Loucy (cell line): ENCODE data around the gene SERP2.

Source experiments
- H2AFZ ChIP-seq: fragments of 200-600 bp; sonication (generic); 2 replicates; pipeline ENCODE4 v1.6.0; 2016; ENCODE audit warnings: antibody characterized with exemption, mild to moderate bottlenecking, low read length, moderate library complexity
- H3F3A ChIP-seq: fragments of 200-600 bp; 2 replicates; pipeline ENCODE4 v1.6.0; 2016; ENCODE audit warnings: antibody characterized with exemption, low read depth, mild to moderate bottlenecking
- H3K27me3 ChIP-seq: fragments of 200-600 bp; sonication (generic); 2 replicates; pipeline ENCODE4 v1.6.1; 2014; ENCODE audit warnings: low read length, mild to moderate bottlenecking; ENCODE audit not compliant: insufficient read depth, poor library complexity, severe bottlenecking
- H3K36me3 ChIP-seq: fragments of 200-600 bp; sonication (generic); 2 replicates; pipeline ENCODE4 v1.6.1; 2016; ENCODE audit warnings: low read length; ENCODE audit not compliant: insufficient read depth
- H3K4me1 ChIP-seq: fragments of 200-600 bp; sonication (generic); 2 replicates; pipeline ENCODE4 v1.5.1; 2014; ENCODE audit warnings: low read length, mild to moderate bottlenecking; ENCODE audit not compliant: insufficient read depth, poor library complexity, severe bottlenecking
- H3K4me2 ChIP-seq: fragments of 200-600 bp; sonication (generic); 2 replicates; pipeline ENCODE4 v1.6.0; 2014; ENCODE audit warnings: antibody characterized with exemption, low read length, low read depth, mild to moderate bottlenecking; ENCODE audit not compliant: poor library complexity, severe bottlenecking
- H3K4me3 ChIP-seq: fragments of 200-600 bp; sonication (generic); 2 replicates; pipeline ENCODE4 v1.5.1; 2014; ENCODE audit warnings: low read length, mild to moderate bottlenecking, mixed read lengths; ENCODE audit not compliant: poor library complexity, severe bottlenecking
- H3K79me2 ChIP-seq: fragments of 200-600 bp; sonication (generic); 2 replicates; pipeline ENCODE4 v1.6.1; 2014; ENCODE audit warnings: low read length; ENCODE audit not compliant: insufficient read depth
- H3K9ac ChIP-seq: fragments of 200-600 bp; sonication (generic); 2 replicates; pipeline ENCODE4 v1.6.0; 2014; ENCODE audit warnings: mild to moderate bottlenecking, low read depth, low read length, moderate library complexity; ENCODE audit not compliant: poor library complexity, severe bottlenecking
- H3K9me2 ChIP-seq: fragments of 200-600 bp; sonication (generic); replicated peaks from 2 replicates; pipeline ENCODE4 v1.6.1; 2016; ENCODE audit warnings: low read depth, low read length, mixed read lengths
- H3K9me3 ChIP-seq: fragments of 200-600 bp; sonication (generic); 2 replicates; pipeline ENCODE4 v1.6.1; 2014; ENCODE audit warnings: mild to moderate bottlenecking, antibody characterized with exemption, low read length, low read depth; ENCODE audit not compliant: insufficient read depth
- H4K20me1 ChIP-seq: fragments of 200-600 bp; sonication (generic); 2 replicates; pipeline ENCODE4 v1.6.0; 2014; ENCODE audit warnings: antibody characterized with exemption, low read length, mild to moderate bottlenecking; ENCODE audit not compliant: insufficient read depth, poor library complexity, severe bottlenecking
- CTCF ChIP-seq: fragments of 200-600 bp; sonication (generic); conservative IDR thresholded peaks from 2 replicates; pipeline ENCODE4 v1.5.1; 2014; ENCODE audit warnings: mild to moderate bottlenecking, antibody characterized with exemption, low read length
- EZH2phosphoT487 ChIP-seq: fragments of 200-600 bp; IDR thresholded peaks from 2 replicates; pipeline ENCODE4 v1.6.1; 2018; ENCODE audit warnings: antibody characterized with exemption, mild to moderate bottlenecking, moderate library complexity, borderline replicate concordance

SERP2 gene

GRCh38 chr13:44383945-44384344, 10.3 kb downstream of the SERP2 start:
- H3K79me2 ChIP-seq, result no peaks in the 10 kb centered on the region
- H3K9me2 ChIP-seq, result no peaks in the 10 kb centered on the region
- H3K9ac ChIP-seq, result no peak overlapping the region
- no peak overlapping the region for H3K4me3 ChIP-seq
- no peaks in the 10 kb centered on the region for H4K20me1 ChIP-seq
- H3K27me3 ChIP-seq, result no peaks in the 10 kb centered on the region
- no peak overlapping the region for H2AFZ ChIP-seq
- no peaks in the 10 kb centered on the region for H3K9me3 ChIP-seq
- no peaks in the 10 kb centered on the region for H3K4me1 ChIP-seq
- H3K4me2 ChIP-seq, result no peak overlapping the region
- H3F3A ChIP-seq, result no peaks in the 10 kb centered on the region
- no peaks in the 10 kb centered on the region for H3K36me3 ChIP-seq
- no peak for TF ChIP-seq EZH2phosphoT487
- no peak for TF ChIP-seq CTCF

- Histone ChIP-seq H3K27me3 (no peaks in the 10 kb centered on the region), H3K79me2 (no peaks in the 10 kb centered on the region), H3K9me2 (no peaks in the 10 kb centered on the region), H4K20me1 (no peaks in the 10 kb centered on the region), H3K4me1 (no peaks in the 10 kb centered on the region), H3K36me3 (no peaks in the 10 kb centered on the region), H3F3A (no peaks in the 10 kb centered on the region), H2AFZ (no peak overlapping the region), H3K9ac (no peak overlapping the region), H3K4me2 (no peak overlapping the region), H3K9me3 (no peaks in the 10 kb centered on the region), H3K4me3 (no peak overlapping the region)
- TF ChIP-seq CTCF (no peak), EZH2phosphoT487 (no peak)
Observed at GRCh38 chr13:44384778-44385177, 11.2 kb downstream of the SERP2 start.

GRCh38 chr13:44385401-44385800, 11.8 kb downstream of the SERP2 start:
- Histone ChIP-seq H3K9ac (no peak overlapping the region), H3K4me3 (no peak overlapping the region), H3F3A (no peaks in the 10 kb centered on the region), H3K9me2 (no peaks in the 10 kb centered on the region), H3K36me3 (no peaks in the 10 kb centered on the region), H2AFZ (no peak overlapping the region), H3K27me3 (no peaks in the 10 kb centered on the region), H3K79me2 (no peaks in the 10 kb centered on the region), H3K4me1 (no peaks in the 10 kb centered on the region), H3K9me3 (no peaks in the 10 kb centered on the region), H3K4me2 (no peak overlapping the region), H4K20me1 (no peaks in the 10 kb centered on the region)
- no peak for TF ChIP-seq CTCF
